OCI-LY7 (cell line): ENCODE measurements around the gene KIAA0232.

Experiments
- EZH2phosphoT487 ChIP-seq: fragments of 200-600 bp; sonication (generic); IDR thresholded peaks from 2 replicates; pipeline ENCODE4 v1.6.1; 2018; ENCODE audit warnings: low read depth, borderline replicate concordance, mild to moderate bottlenecking, mixed run types, antibody characterized with exemption, low read length, moderate library complexity, mixed read lengths
- TF ChIP-seq, protein P1 (sequence below): fragments of 200-600 bp; sonication (generic); conservative IDR thresholded peaks from 2 replicates; pipeline ENCODE4 v1.5.1; 2014; ENCODE audit warnings: mild to moderate bottlenecking, antibody characterized with exemption, low read length, moderate library complexity, mixed read lengths

- TF ChIP-seq, protein P1, sequence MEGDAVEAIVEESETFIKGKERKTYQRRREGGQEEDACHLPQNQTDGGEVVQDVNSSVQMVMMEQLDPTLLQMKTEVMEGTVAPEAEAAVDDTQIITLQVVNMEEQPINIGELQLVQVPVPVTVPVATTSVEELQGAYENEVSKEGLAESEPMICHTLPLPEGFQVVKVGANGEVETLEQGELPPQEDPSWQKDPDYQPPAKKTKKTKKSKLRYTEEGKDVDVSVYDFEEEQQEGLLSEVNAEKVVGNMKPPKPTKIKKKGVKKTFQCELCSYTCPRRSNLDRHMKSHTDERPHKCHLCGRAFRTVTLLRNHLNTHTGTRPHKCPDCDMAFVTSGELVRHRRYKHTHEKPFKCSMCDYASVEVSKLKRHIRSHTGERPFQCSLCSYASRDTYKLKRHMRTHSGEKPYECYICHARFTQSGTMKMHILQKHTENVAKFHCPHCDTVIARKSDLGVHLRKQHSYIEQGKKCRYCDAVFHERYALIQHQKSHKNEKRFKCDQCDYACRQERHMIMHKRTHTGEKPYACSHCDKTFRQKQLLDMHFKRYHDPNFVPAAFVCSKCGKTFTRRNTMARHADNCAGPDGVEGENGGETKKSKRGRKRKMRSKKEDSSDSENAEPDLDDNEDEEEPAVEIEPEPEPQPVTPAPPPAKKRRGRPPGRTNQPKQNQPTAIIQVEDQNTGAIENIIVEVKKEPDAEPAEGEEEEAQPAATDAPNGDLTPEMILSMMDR: no peak
- no peak for TF ChIP-seq EZH2phosphoT487
These were observed 87.4 kb downstream of the KIAA0232 start for GRCh38 chr4:6869944-6870343.
